ENCODE results near the gene MAP3K6.

Gene MAP3K6

GRCh38 chr1:27394282-27394658 lies 27.5 kb upstream of the MAP3K6 start:
- H3K4me3 ChIP-seq (ENCODE audit: low read depth, low read length) = no peak overlapping the region
- CTCF ChIA-PET = interaction anchor here (0.8 to 15.7 kb wide), 35 partner anchors 7 to 350 kb away, joined by 3 to 671 read pairs (median 9); partner anchors contain the start of genes AHDC1, CD164L2, IFI6 and MAP3K6
- POLR2A ChIA-PET = interaction anchor here (2.1 kb wide), 1 partner anchor 94 kb away, joined by 17 read pairs; no protein-coding TSS in a partner anchor
- TF ChIP-seq, protein P1, sequence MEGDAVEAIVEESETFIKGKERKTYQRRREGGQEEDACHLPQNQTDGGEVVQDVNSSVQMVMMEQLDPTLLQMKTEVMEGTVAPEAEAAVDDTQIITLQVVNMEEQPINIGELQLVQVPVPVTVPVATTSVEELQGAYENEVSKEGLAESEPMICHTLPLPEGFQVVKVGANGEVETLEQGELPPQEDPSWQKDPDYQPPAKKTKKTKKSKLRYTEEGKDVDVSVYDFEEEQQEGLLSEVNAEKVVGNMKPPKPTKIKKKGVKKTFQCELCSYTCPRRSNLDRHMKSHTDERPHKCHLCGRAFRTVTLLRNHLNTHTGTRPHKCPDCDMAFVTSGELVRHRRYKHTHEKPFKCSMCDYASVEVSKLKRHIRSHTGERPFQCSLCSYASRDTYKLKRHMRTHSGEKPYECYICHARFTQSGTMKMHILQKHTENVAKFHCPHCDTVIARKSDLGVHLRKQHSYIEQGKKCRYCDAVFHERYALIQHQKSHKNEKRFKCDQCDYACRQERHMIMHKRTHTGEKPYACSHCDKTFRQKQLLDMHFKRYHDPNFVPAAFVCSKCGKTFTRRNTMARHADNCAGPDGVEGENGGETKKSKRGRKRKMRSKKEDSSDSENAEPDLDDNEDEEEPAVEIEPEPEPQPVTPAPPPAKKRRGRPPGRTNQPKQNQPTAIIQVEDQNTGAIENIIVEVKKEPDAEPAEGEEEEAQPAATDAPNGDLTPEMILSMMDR (IDR thresholded peaks at IDR 0.05; ENCODE audit: insufficient read depth, low read length, missing control alignments) = no peak
- DNase-seq (ENCODE audit: low read depth, low spot score) = no peak

DNA sequence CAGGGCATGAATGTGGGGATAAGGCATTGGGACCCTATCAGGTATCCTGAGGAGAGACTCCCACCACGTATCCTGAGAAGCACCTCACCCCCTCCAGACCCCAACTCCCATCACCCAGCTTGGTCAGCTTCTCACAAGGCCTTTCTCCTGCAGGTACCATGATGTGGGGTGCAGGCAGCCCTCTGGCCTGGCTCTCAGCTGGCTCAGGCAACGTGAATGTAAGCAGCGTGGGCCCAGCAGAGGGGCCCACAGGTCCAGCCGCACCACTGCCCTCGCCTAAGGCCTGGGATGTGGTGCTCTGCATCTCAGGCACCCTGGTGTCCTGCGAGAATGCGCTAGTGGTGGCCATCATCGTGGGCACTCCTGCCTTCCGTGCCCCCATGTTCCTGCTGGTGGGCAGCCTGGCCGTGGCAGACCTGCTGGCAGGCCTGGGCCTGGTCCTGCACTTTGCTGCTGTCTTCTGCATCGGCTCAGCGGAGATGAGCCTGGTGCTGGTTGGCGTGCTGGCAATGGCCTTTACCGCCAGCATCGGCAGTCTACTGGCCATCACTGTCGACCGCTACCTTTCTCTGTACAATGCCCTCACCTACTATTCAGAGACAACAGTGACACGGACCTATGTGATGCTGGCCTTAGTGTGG lies 27.0 kb upstream of the MAP3K6 start:
- ChIA-PET CTCF (interaction anchor here (0.6 to 15.7 kb wide), 13 partner anchors 10 to 349 kb away, joined by 3 to 671 read pairs (median 23); partner anchors contain the start of genes AHDC1 and MAP3K6), POLR2A (no interaction called here)
- no peak for DNase-seq (ENCODE audit: low read depth, low spot score)
- TF ChIP-seq, protein P1 (IDR thresholded peaks at IDR 0.05; ENCODE audit: insufficient read depth, low read length, missing control alignments) = no peak
- no peak overlapping the region for H3K4me3 ChIP-seq (ENCODE audit: low read depth, low read length)

DNA sequence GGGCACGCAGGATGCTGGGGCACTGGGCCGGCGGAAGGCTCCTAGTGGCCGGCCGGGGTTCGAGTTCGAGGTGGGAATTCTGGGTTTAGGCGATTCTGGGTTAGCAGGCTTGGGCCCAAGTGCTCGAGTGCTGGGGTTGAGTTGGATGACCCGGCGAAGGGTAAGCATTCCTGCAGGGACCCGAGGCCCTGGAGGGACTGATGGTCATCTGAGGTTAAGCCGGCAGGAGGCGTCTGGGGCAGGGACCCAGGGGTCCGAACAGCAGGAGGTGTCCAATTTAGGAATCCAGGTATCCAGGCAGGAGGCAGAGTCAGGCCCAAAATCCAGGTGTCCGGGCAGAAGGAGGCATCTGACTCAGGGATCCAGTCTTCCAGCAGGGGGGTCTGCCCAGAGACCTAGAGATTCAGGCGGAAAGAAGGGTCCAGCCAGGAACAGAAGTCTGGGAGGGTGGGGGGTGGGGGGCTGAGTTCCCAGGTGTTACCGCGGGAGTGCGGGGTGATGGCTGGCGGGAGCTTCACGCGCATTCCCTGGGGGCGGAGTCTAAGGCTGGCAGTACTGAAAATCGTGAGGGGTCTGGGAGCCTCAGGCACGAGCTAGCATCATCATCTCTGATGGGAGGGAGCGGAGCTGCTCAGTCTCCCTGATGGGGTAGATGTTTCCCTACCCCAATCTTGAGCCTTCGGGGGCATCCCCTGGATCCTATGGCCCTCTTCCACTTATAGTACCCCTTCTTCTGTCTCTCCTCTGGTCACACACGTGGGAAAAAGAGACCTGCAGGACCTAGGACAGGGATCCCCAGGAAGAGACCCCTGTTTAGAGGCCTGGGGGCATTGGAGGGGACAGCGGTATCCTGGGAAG lies 26.2 kb upstream of the MAP3K6 start:
- no peak for DNase-seq (ENCODE audit: low read depth, low spot score)
- TF ChIP-seq, protein P1 (IDR thresholded peaks at IDR 0.05; ENCODE audit: insufficient read depth, low read length, missing control alignments) = no peak
- POLR2A ChIA-PET = no interaction called here
- CTCF ChIA-PET = interaction anchor here (0.6 to 15.7 kb wide), 11 partner anchors 11 to 293 kb away, joined by 3 to 671 read pairs (median 3); partner anchors contain the start of genes AHDC1 and MAP3K6
- peak overlapping the region; percentile 71 for H3K4me3 ChIP-seq (ENCODE audit: low read depth, low read length)

- DNase-seq (ENCODE audit: low read depth, low spot score) = no peak
- TF ChIP-seq, protein P1 (IDR thresholded peaks at IDR 0.05; ENCODE audit: insufficient read depth, low read length, missing control alignments) = peak; percentile 83
- ChIA-PET POLR2A (no interaction called here), CTCF (interaction anchor here (1.0 to 15.9 kb wide), 25 partner anchors 10 to 348 kb away, joined by 3 to 442 read pairs (median 8); partner anchors contain the start of genes CD164L2 and MAP3K6)
- H3K4me3 ChIP-seq (ENCODE audit: low read depth, low read length) = peak within 1 kb of the TSS; percentile 71
Observed at GRCh38 chr1:27392096-27392777, 25.5 kb upstream of the MAP3K6 start, which contains the start of gene GPR3. GPR3 (plus strand) TSS chr1:27392622; CDS start chr1:27393799, 1,177 bp downstream.

DNA sequence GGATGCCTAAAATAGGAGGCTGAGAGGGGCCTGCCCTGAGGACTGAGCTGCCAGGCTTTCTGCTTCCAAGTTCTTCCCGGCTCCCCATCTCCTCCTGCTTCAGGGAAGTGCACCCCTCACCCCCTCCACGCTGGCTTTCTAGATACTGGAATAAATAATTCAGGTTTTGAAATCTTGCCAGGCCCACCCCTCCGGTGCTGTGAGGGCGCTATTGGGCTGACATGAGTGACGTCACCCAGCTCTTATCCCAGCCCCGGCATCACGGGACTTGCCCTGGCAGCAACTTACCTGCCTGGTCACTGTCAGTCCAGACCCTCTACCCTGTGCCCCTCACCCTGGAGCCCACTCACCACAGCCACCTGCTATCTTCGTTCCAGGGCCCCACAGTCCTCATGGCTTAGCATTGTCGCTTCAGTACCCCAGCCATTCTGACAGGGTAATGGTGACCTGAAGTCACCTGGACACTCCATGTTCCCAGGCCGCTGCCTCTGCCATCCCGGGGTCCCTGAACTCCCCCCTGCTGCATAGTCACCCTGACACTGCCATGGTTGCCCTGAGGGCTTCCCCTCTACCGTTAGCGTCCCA lies 24.8 kb upstream of the MAP3K6 start:
- TF ChIP-seq, protein P1 (IDR thresholded peaks at IDR 0.05; ENCODE audit: insufficient read depth, low read length, missing control alignments) = no peak
- CTCF ChIA-PET = interaction anchor here (0.6 to 15.9 kb wide), 30 partner anchors 10 to 348 kb away, joined by 3 to 442 read pairs (median 6); partner anchors contain the start of genes CD164L2 and MAP3K6
- POLR2A ChIA-PET = interaction anchor here (1.0 kb wide), 1 partner anchor 92 kb away, joined by 3 read pairs; no protein-coding TSS in a partner anchor
- DNase-seq (ENCODE audit: low read depth, low spot score) = no peak
- H3K4me3 ChIP-seq (ENCODE audit: low read depth, low read length) = peak overlapping the region; percentile 71

Measured in AG04449 (cell line).